HEK293T (cell line): ENCODE results near the gene GALNT7.

ENCODE experiments used
- CTCF ChIA-PET: fragments of 350-600 bp; formaldehyde crosslinking; extraction: SDS; loops from one replicate; lab custom pipeline; 2021; ENCODE audit warnings: antibody characterized with exemption, inconsistent platforms; lab: Yijun Ruan, JAX
- POLR2A ChIA-PET: fragments of 350-600 bp; formaldehyde crosslinking; extraction: SDS; loops from one replicate; lab custom pipeline; 2020; ENCODE audit warnings: antibody characterized with exemption, inconsistent platforms; lab: Yijun Ruan, JAX
- DNase-seq: peaks from one replicate; pipeline ENCODE4 v3.0.0; 2012; ENCODE audit warnings: mixed read lengths; ENCODE audit errors: extremely low spot score
- ARNT ChIP-seq: fragments of 450-650 bp; IDR thresholded peaks from 2 replicates; pipeline ENCODE4 v1.6.1; 2017; ENCODE audit warnings: mild to moderate bottlenecking
- BHLHE40 ChIP-seq: fragments of 450-650 bp; IDR thresholded peaks from 2 replicates; pipeline ENCODE4 v1.6.1; 2016; ENCODE audit warnings: mild to moderate bottlenecking, moderate library complexity, borderline replicate concordance
- CTBP1 ChIP-seq: fragments of 450-650 bp; IDR thresholded peaks from 2 replicates; pipeline ENCODE4 v1.6.1; 2016; ENCODE audit warnings: borderline replicate concordance
- ELF4 ChIP-seq: fragments of 450-650 bp; IDR thresholded peaks from 2 replicates; pipeline ENCODE4 v1.6.1; 2017; ENCODE audit warnings: antibody characterized with exemption
- FOXA1 ChIP-seq: fragments of 450-650 bp; IDR thresholded peaks from 2 replicates; pipeline ENCODE4 v1.6.1; 2016; ENCODE audit warnings: mild to moderate bottlenecking
- FOXK2 ChIP-seq: fragments of 450-650 bp; IDR thresholded peaks from 2 replicates; pipeline ENCODE4 v1.6.1; 2016; ENCODE audit warnings: mild to moderate bottlenecking
- FOXM1 ChIP-seq: fragments of 450-650 bp; IDR thresholded peaks from 2 replicates; pipeline ENCODE4 v1.6.1; 2017; ENCODE audit warnings: mild to moderate bottlenecking, borderline replicate concordance
- HDGF ChIP-seq: fragments of 450-650 bp; IDR thresholded peaks from 2 replicates; pipeline ENCODE4 v1.6.1; 2017; ENCODE audit warnings: antibody characterized with exemption, borderline replicate concordance
- L3MBTL2 ChIP-seq: fragments of 450-650 bp; conservative IDR thresholded peaks from 2 replicates; pipeline ENCODE4 v1.6.1; 2016; ENCODE audit warnings: mild to moderate bottlenecking
- LEF1 ChIP-seq: fragments of 450-650 bp; IDR thresholded peaks from 2 replicates; pipeline ENCODE4 v1.6.1; 2017; ENCODE audit warnings: mild to moderate bottlenecking, borderline replicate concordance
- NFRKB ChIP-seq: fragments of 450-650 bp; IDR thresholded peaks from 2 replicates; pipeline ENCODE4 v1.6.1; 2016; ENCODE audit warnings: mild to moderate bottlenecking, moderate library complexity
- PKNOX1 ChIP-seq: fragments of 450-650 bp; IDR thresholded peaks from 2 replicates; pipeline ENCODE4 v1.6.1; 2016
- SP1 ChIP-seq: fragments of 450-650 bp; IDR thresholded peaks from 2 replicates; pipeline ENCODE4 v1.6.1; 2017
- SUZ12 ChIP-seq: fragments of 450-650 bp; IDR thresholded peaks from 2 replicates; pipeline ENCODE4 v1.6.1; 2016; ENCODE audit warnings: mild to moderate bottlenecking
- TARDBP ChIP-seq: fragments of 450-650 bp; IDR thresholded peaks from 2 replicates; pipeline ENCODE4 v1.6.1; 2016
- ZNF384 ChIP-seq: fragments of 450-650 bp; IDR thresholded peaks from 2 replicates; pipeline ENCODE4 v1.6.1; 2016

GALNT7 gene

DNA sequence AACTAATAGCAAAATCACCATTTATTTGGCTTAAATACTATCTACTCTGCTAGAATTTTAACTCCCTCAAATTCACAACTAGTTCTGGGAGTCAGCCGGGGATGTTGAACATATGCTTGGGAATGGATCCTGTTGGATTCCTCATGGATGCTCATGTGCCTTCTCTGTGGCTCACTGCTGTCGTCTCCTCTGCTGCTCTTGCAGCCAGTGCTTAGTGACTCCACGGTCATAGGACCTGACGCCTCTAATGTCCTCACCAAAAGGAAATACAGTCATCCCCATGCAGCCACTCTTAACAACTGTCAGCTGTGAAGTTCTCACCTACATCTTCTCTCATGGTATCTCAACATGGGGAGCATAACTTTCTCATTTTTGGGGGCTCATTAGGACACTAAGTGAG, 106.1 kb downstream of the GALNT7 start:
- ChIA-PET CTCF (interaction anchor here (3.6 kb wide), 1 partner anchor 27 kb away, joined by 20 read pairs; no protein-coding TSS in a partner anchor), POLR2A (interaction anchor here (2.0 kb wide), 1 partner anchor 60 kb away, joined by 6 read pairs; the partner anchor contains the start of gene HMGB2)
- TF ChIP-seq ELF4 (no peak), BHLHE40 (no peak), L3MBTL2 (no peak), ZNF384 (no peak), SUZ12 (no peak), FOXK2 (no peak), CTBP1 (no peak), PKNOX1 (no peak), FOXM1 (no peak), FOXA1 (no peak), NFRKB (no peak), ARNT (no peak), SP1 (no peak), TARDBP (no peak), LEF1 (no peak), HDGF (no peak)
- DNase-seq = no peak

- ChIA-PET CTCF (interaction anchor here (0.5 to 3.6 kb wide), 2 partner anchors 27 to 127 kb away, joined by 3 to 20 read pairs; no protein-coding TSS in a partner anchor), POLR2A (interaction anchor here (2.0 kb wide), 1 partner anchor 59 kb away, joined by 6 read pairs; the partner anchor contains the start of gene HMGB2)
- no peak for TF ChIP-seq HDGF
- no peak for TF ChIP-seq FOXM1
- DNase-seq = no peak
Measured at GRCh38 chr4:173275150-173275549, 106.5 kb downstream of the GALNT7 start.

DNA sequence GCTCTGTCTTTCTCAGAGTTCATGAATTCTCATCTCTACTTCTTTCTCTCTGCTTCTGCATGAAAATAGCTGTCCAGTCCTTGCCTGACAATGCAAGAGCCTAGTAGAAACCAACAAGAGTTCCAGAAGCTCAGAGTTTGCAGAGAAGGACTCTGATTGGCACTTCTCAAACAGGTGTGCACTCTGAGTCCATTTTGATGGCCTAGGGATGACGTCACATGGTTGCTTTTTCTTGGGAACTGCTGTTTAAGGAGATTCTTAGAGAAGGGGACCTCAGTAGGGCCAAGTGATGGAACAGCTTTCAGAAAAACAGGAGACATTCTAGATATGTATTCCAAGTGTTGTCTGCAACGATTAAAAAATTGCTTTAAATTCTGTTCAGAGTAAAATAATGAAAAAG, 108.7 kb downstream of the GALNT7 start:
- no peak for DNase-seq
- ChIA-PET CTCF (interaction anchor here (0.6 to 3.6 kb wide), 3 partner anchors 20 to 67 kb away, joined by 3 to 20 read pairs (median 5); no protein-coding TSS in a partner anchor), POLR2A (interaction anchor here (1.3 kb wide), 1 partner anchor 93 kb away, joined by 3 read pairs; the partner anchor contains the start of gene SAP30)
- TF ChIP-seq TARDBP = no peak
- TF ChIP-seq NFRKB = no peak
- TF ChIP-seq SP1 = no peak
- no peak for TF ChIP-seq ZNF384
- TF ChIP-seq ELF4 = no peak
- no peak for TF ChIP-seq FOXM1
- no peak for TF ChIP-seq FOXK2
- TF ChIP-seq HDGF = no peak
- TF ChIP-seq CTBP1 = no peak

GRCh38 chr4:173280998-173281397, 112.4 kb downstream of the GALNT7 start:
- DNase-seq = no peak
- CTCF ChIA-PET = interaction anchor here (1.0 to 4.5 kb wide), 4 partner anchors 21 to 267 kb away, joined by 3 to 20 read pairs (median 4); no protein-coding TSS in a partner anchor
- TF ChIP-seq FOXM1 (no peak), CTBP1 (no peak), SUZ12 (no peak), FOXK2 (no peak), ELF4 (no peak), PKNOX1 (no peak), FOXA1 (no peak), ZNF384 (no peak), NFRKB (no peak), LEF1 (no peak)
- POLR2A ChIA-PET = no interaction called here

GRCh38 chr4:173281406-173282255, 113.0 kb downstream of the GALNT7 start:
- ChIA-PET CTCF (interaction anchor here (0.9 to 4.5 kb wide), 3 partner anchors 20 to 268 kb away, joined by 3 to 20 read pairs (median 4); no protein-coding TSS in a partner anchor), POLR2A (interaction anchor here (0.9 kb wide), 1 partner anchor 11 kb away, joined by 3 read pairs; no protein-coding TSS in a partner anchor)
- TF ChIP-seq FOXK2 (no peak), CTBP1 (no peak), TARDBP (no peak), HDGF (no peak), ARNT (no peak), L3MBTL2 (no peak), SP1 (no peak), FOXM1 (no peak), PKNOX1 (no peak)
- no peak for DNase-seq

GRCh38 chr4:173282256-173282562, 113.6 kb downstream of the GALNT7 start:
- no peak for DNase-seq
- TF ChIP-seq FOXM1 (no peak), L3MBTL2 (no peak), BHLHE40 (no peak), SP1 (no peak), FOXK2 (no peak), HDGF (no peak), NFRKB (no peak), CTBP1 (no peak), ELF4 (no peak), PKNOX1 (no peak), LEF1 (no peak), FOXA1 (no peak), ARNT (no peak), TARDBP (no peak), SUZ12 (no peak), ZNF384 (no peak)
- POLR2A ChIA-PET = interaction anchor here (0.7 to 0.9 kb wide), 2 partner anchors 11 to 53 kb away, joined by 3 read pairs; no protein-coding TSS in a partner anchor
- CTCF ChIA-PET = interaction anchor here (0.7 to 4.5 kb wide), 3 partner anchors 20 to 391 kb away, joined by 3 to 20 read pairs (median 3); no protein-coding TSS in a partner anchor
